B cell (primary cell): ENCODE data around the gene PAK1IP1. TPM values are rescaled to one million over a fixed set of nuclear protein-coding genes. Genes with fewer than 3 reads are reported as not detected.

Experiments used
- ATAC-seq: fragments of 200-7000 bp; cut with Tn5 transposase; one replicate; pipeline ENCODE4 v1.10.0; 2021; ENCODE audit warnings: low read depth, mild to moderate bottlenecking, moderate number of reproducible peaks, moderate library complexity
- CTCF ChIA-PET: fragments of 350-600 bp; sonication (Branson Sonifier 250); formaldehyde crosslinking; loops from one replicate; lab custom pipeline; 2021; ENCODE audit warnings: antibody characterized with exemption, inconsistent platforms; lab: Charles Lee
- POLR2A ChIA-PET: fragments of 350-600 bp; sonication (Branson Sonifier 250); formaldehyde crosslinking; loops from one replicate; lab custom pipeline; 2021; ENCODE audit warnings: antibody characterized with exemption; lab: Charles Lee
- DNase-seq: peaks from one replicate; pipeline ENCODE4 v3.0.0; 2013
- H2AFZ ChIP-seq: 2 replicates; pipeline ENCODE4 v1.6.1; 2012; ENCODE audit warnings: mild to moderate bottlenecking, low read depth, low read length; ENCODE audit not compliant: insufficient read depth, poor library complexity, severe bottlenecking
- H3K27ac ChIP-seq, 2 donors: 1 replicate in 1 of 2; 2 replicates in 1 of 2; pipeline ENCODE4 v1.5.1; 2012 to 2013; ENCODE audit warnings: low read length in 2 of 2, mild to moderate bottlenecking in 2 of 2, moderate library complexity in 1 of 2
- H3K27me3 ChIP-seq, 4 experiments: fragments of 200-600 bp in 1 of 4; sonication (generic) in 1 of 4; replicated peaks in 1 of 4; 1 replicate in 2 of 4; 2 replicates in 2 of 4; pipeline versions ENCODE4 v1.6.1 to v1.7.0; 2013 to 2016; ENCODE audit warnings: low read length in 3 of 4, mild to moderate bottlenecking in 2 of 4, mixed read lengths in 1 of 4, moderate library complexity in 1 of 4; ENCODE audit not compliant: insufficient read depth in 4 of 4, control insufficient read depth in 3 of 4; ENCODE audit errors: control extremely low read depth in 1 of 4
- H3K36me3 ChIP-seq, 2 experiments: replicated peaks in 1 of 2; 1 replicate in 1 of 2; 2 replicates in 1 of 2; pipeline versions ENCODE4 v1.6.1 to v1.7.1; 2013; ENCODE audit warnings: low read length in 1 of 2; ENCODE audit not compliant: insufficient read depth in 2 of 2, control insufficient read depth in 1 of 2; ENCODE audit errors: control extremely low read depth in 1 of 2, extremely low read depth in 1 of 2
- H3K4me1 ChIP-seq, 2 donors: fragments of 200-600 bp in 1 of 2; sonication (generic) in 1 of 2; 1 replicate in 1 of 2; 2 replicates in 1 of 2; pipeline versions ENCODE4 v1.5.1 to v1.6.1; 2013 to 2017; ENCODE audit warnings: low read length in 2 of 2; ENCODE audit not compliant: control insufficient read depth in 2 of 2, insufficient read depth in 2 of 2
- H3K4me2 ChIP-seq: replicated peaks from 2 replicates; pipeline ENCODE3; 2012; ENCODE audit warnings: mild to moderate bottlenecking, low read depth, low read length; ENCODE audit not compliant: poor library complexity, severe bottlenecking
- H3K4me3 ChIP-seq, 5 experiments: fragments of 200-600 bp in 1 of 5; sonication (generic) in 1 of 5; 1 replicate in 3 of 5; 2 replicates in 2 of 5; pipeline versions ENCODE4 v1.5.1 to v1.7.0; 2011 to 2016; ENCODE audit warnings: low read length in 4 of 5, mild to moderate bottlenecking in 4 of 5, low read depth in 2 of 5, control low read depth in 1 of 5, moderate library complexity in 1 of 5; ENCODE audit not compliant: insufficient read depth in 1 of 5; ENCODE audit errors: control extremely low read depth in 1 of 5, extremely low read depth in 1 of 5
- H3K79me2 ChIP-seq: fragments of 200-600 bp; sonication (generic); one replicate; pipeline ENCODE4 v1.6.0; 2016; ENCODE audit warnings: low read length; ENCODE audit not compliant: control insufficient read depth, insufficient read depth
- H3K9ac ChIP-seq: fragments of 200-600 bp; sonication (generic); 2 replicates; pipeline ENCODE4 v1.6.1; 2017; ENCODE audit warnings: mild to moderate bottlenecking, low read length, moderate library complexity
- H3K9me3 ChIP-seq, 3 donors: one replicate each; pipeline versions ENCODE4 v1.6.1 to v1.7.1; 2013; ENCODE audit warnings: low read length in 2 of 3; ENCODE audit not compliant: control insufficient read depth in 2 of 3, insufficient read depth in 1 of 3; ENCODE audit errors: control extremely low read depth in 1 of 3
- H4K20me1 ChIP-seq: 2 replicates; pipeline ENCODE4 v1.6.0; 2012; ENCODE audit warnings: mild to moderate bottlenecking, low read length; ENCODE audit not compliant: insufficient read depth, control insufficient read depth, poor library complexity, severe bottlenecking
- H3K27ac Mint-ChIP-seq: one replicate; pipeline ENCODE4 v1.8.0; 2021; ENCODE audit warnings: mixed read lengths
- H3K27me3 Mint-ChIP-seq: one replicate; pipeline ENCODE4 v1.8.0; 2021; ENCODE audit warnings: mixed read lengths
- H3K4me1 Mint-ChIP-seq: one replicate; pipeline ENCODE4 v1.8.0; 2021; ENCODE audit warnings: mixed read lengths
- H3K4me3 Mint-ChIP-seq: one replicate; pipeline ENCODE4 v1.8.0; 2021; ENCODE audit warnings: mixed read lengths
- H3K9me3 Mint-ChIP-seq: one replicate; pipeline ENCODE4 v1.8.0; 2022; ENCODE audit warnings: mixed read lengths; ENCODE audit not compliant: insufficient read depth
- CTCF ChIP-seq: fragments of 200-600 bp; IDR thresholded peaks from one replicate; pipeline ENCODE4 v1.8.0; 2022; ENCODE audit warnings: antibody characterized with exemption, mild to moderate bottlenecking
- EZH2 ChIP-seq: IDR thresholded peaks from 2 replicates; pipeline ENCODE4 v1.6.1; 2012; ENCODE audit warnings: borderline replicate concordance, low read depth, mild to moderate bottlenecking, moderate library complexity, low read length; ENCODE audit not compliant: insufficient read depth, poor library complexity, severe bottlenecking
- WGBS: methylation state at CpG from one replicate; pipeline ENCODE4 v1.1.5; 2013; ENCODE audit warnings: missing lambda C conversion rate; ENCODE audit not compliant: insufficient coverage; 5-methylcytosine and 5-hydroxymethylcytosine counted together
- intact Hi-C: fragments of 100-400 bp; cut with micrococcal nuclease; formaldehyde crosslinking; loops from one replicate; pipeline ENCODE4 v1.10.0; 2022
- polyA plus RNA-seq: library from polyadenylated mRNA; depleted of rRNA; stranded (reverse); fragments of >200 nt; gene quantifications from 2 replicates; pipeline ENCODE4 v1.2.3, GENCODE V29; 2012
- total RNA-seq, 2 donors: library from RNA; stranded (reverse); fragments of 120-200 nt in 1 of 2; gene quantifications; 1 replicate in 1 of 2; 2 replicates in 1 of 2; pipeline versions ENCODE4 v1.2.3 to v1.2.4, GENCODE V29; 2013 to 2022

Gene PAK1IP1
- total and polyA plus RNA-seq, 2 donors (not counting 1 experiment from before 2014, with no cell fraction given), result 3.8 to 6.1 TPM

- intact Hi-C loops, result no loop called here
- peaks cover 0 to 21% (median 5%) of the 10 kb centered on the region in 4 experiments for H3K27me3 ChIP-seq
- H3K36me3 ChIP-seq, result no peaks in the 10 kb centered on the region
- no peaks in the 10 kb centered on the region for H4K20me1 ChIP-seq
- DNase-seq (no peak), ATAC-seq (no peak)
- H3K27me3 Mint-ChIP-seq, result peaks cover 21% of the 10 kb centered on the region
- H3K9ac ChIP-seq, result peak overlapping the region; percentile 39
- CTCF ChIA-PET, result interaction anchor here (1.1 kb wide), 1 partner anchor 149 kb away, joined by 3 read pairs; no protein-coding TSS in a partner anchor
- no peak overlapping the region for H3K27ac ChIP-seq
- no peaks in the 10 kb centered on the region for H3K79me2 ChIP-seq
- peak overlapping the region; percentile 53 for H3K4me3 Mint-ChIP-seq
- H3K9me3 ChIP-seq, result no peaks in the 10 kb centered on the region
- peaks cover 7 to 10% of the 10 kb centered on the region in 2 donors for H3K4me1 ChIP-seq
- H3K27ac Mint-ChIP-seq, result no peak overlapping the region
- TF ChIP-seq CTCF, result no peak
- TF ChIP-seq EZH2, result no peak
- H3K4me1 Mint-ChIP-seq, result peaks cover 12% of the 10 kb centered on the region
- peak overlapping the region; percentile 42 for H2AFZ ChIP-seq
- 92% methylated on average over 19 of the region's 24 CpGs for WGBS
- H3K4me2 ChIP-seq, result peak overlapping the region; percentile 47
- H3K9me3 Mint-ChIP-seq, result no peaks in the 10 kb centered on the region
- H3K4me3 ChIP-seq, result peak overlapping the region in 4 of 5 experiments; percentile 17 to 57 (median 35)
- POLR2A ChIA-PET, result interaction anchor here (0.6 to 0.7 kb wide), 2 partner anchors 36 to 45 kb away, joined by 3 read pairs; partner anchors contain the start of genes C6orf52 and PAK1IP1
These were observed 35.7 kb upstream of the PAK1IP1 start for GRCh38 chr6:10658910-10659698.
